ENCODE results near the gene DOCK2. TPM values are rescaled to one million over a fixed set of nuclear protein-coding genes. Genes with fewer than 3 reads are reported as not detected.

Gene DOCK2
- total RNA-seq, 1 experiment from 2014 or later, result 4.6 TPM

GRCh38 chr5:169768416-169768815, 131.3 kb downstream of the DOCK2 start (continued):
- no peak for TF ChIP-seq E2F5 (CRISPR knock-in tag; IDR thresholded peaks at IDR 0.05)
- TF ChIP-seq MLX (CRISPR knock-in tag; IDR thresholded peaks at IDR 0.05), result no peak
- no peak for TF ChIP-seq ZNF263 (CRISPR knock-in tag; IDR thresholded peaks at IDR 0.05; ENCODE audit: low read depth)
- no peak for TF ChIP-seq CTCF (IDR thresholded peaks at IDR 0.05)
- no peak for TF ChIP-seq ZSCAN18 (CRISPR knock-in tag; IDR thresholded peaks at IDR 0.05)
- no peak for TF ChIP-seq ZNF425 (CRISPR knock-in tag; conservative IDR thresholded peaks at IDR 0.05)
- TF ChIP-seq GABPB1 (CRISPR knock-in tag; IDR thresholded peaks at IDR 0.05), result no peak
- no peak for TF ChIP-seq ATF1 (CRISPR knock-in tag; IDR thresholded peaks at IDR 0.05)
- no peak for TF ChIP-seq ZNF512 (CRISPR knock-in tag; IDR thresholded peaks at IDR 0.05; ENCODE audit: borderline replicate concordance)
- TF ChIP-seq MAX (CRISPR knock-in tag; IDR thresholded peaks at IDR 0.05), result no peak
- no peak for TF ChIP-seq GTF2I (CRISPR knock-in tag; conservative IDR thresholded peaks at IDR 0.05)
- no peak for TF ChIP-seq SMAD4 (CRISPR knock-in tag; IDR thresholded peaks at IDR 0.05)

- H3K27ac Mint-ChIP-seq, result no peak overlapping the region
- no peaks in the 10 kb centered on the region for H3K36me3 Mint-ChIP-seq
- TF ChIP-seq NFYB (CRISPR knock-in tag; conservative IDR thresholded peaks at IDR 0.05; ENCODE audit: low read depth) (no peak), ZMAT4 (CRISPR knock-in tag; IDR thresholded peaks at IDR 0.05) (no peak), TCF7 (CRISPR knock-in tag; IDR thresholded peaks at IDR 0.05; ENCODE audit: low read depth) (no peak), ZNF425 (CRISPR knock-in tag; conservative IDR thresholded peaks at IDR 0.05) (no peak), NR2C2 (CRISPR knock-in tag; IDR thresholded peaks at IDR 0.05) (no peak), IRF1 (CRISPR knock-in tag; IDR thresholded peaks at IDR 0.05) (no peak), MXD4 (CRISPR knock-in tag; IDR thresholded peaks at IDR 0.05; ENCODE audit: borderline replicate concordance) (no peak), NR1H2 (CRISPR knock-in tag; IDR thresholded peaks at IDR 0.05) (no peak), CREB1 (CRISPR knock-in tag; IDR thresholded peaks at IDR 0.05) (no peak)
- no peaks in the 10 kb centered on the region for H3K27me3 Mint-ChIP-seq (ENCODE audit: low read depth)
- ATAC-seq (no peak), DNase-seq (ENCODE audit: low spot score) (no peak)
- no peak overlapping the region for H3K4me3 Mint-ChIP-seq
- ChIA-PET POLR2A (no interaction called here), CTCF (interaction anchor here (0.6 kb wide), 1 partner anchor 10 kb away, joined by 4 read pairs; no protein-coding TSS in a partner anchor)
- H3K4me1 Mint-ChIP-seq, result peaks cover 21% of the 10 kb centered on the region
- peaks cover 6% of the 10 kb centered on the region for H3K9me3 Mint-ChIP-seq
These were observed 133.0 kb downstream of the DOCK2 start for GRCh38 chr5:169770109-169770508.

Data from WTC11 (cell line).